Loucy (cell line): ENCODE measurements around the gene PRR7.

ENCODE experiments used
- CTCF ChIP-seq: fragments of 200-600 bp; sonication (generic); conservative IDR thresholded peaks from 2 replicates; pipeline ENCODE4 v1.5.1; 2014; ENCODE audit warnings: mild to moderate bottlenecking, antibody characterized with exemption, low read length
- EZH2phosphoT487 ChIP-seq: fragments of 200-600 bp; IDR thresholded peaks from 2 replicates; pipeline ENCODE4 v1.6.1; 2018; ENCODE audit warnings: antibody characterized with exemption, mild to moderate bottlenecking, moderate library complexity, borderline replicate concordance

DNA sequence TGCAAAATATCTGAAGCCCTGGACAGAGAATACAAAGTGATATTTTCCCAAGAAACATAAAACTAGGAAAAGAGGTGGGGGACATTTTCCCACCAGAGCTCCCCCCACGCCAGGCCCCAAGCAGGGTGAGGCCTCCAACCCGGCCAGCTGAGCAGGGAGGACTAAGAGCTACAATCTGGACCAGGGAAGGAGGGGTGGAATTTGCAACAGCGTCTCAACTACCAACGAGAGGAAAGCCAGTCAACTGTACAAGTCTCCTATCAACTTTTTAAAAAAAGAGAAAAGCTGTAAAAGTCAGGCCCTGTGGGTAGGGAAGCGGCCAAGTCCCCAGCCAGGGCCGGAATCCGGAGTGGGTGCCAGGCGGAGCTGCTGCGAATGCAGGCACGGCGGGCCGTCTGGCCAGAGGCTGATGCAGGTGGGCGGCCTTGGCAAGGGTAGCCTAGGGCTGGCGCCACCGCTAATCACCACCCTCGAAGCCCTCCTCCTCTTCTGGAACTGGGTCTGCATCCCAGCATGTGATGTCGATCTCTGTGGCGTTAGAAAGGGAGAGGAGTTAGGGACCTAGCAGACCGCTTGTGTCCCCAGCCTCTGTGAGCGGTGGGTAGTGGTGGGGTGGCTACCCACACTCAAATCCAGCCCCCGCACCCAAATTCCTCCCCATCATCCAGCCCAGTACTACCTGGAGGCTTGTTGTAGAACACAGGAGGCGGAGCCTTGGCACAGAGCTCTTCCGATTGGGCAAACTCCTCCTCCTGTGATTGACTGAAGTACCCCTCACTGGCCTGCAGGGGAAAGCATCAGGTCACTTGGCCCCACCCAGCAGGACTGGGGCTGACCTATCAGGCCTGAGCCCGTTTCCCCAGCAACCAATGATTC, 10.6 kb downstream of the PRR7 start:
- peak; percentile 32; the same call in 1 of the 2 replicates for TF ChIP-seq CTCF
- TF ChIP-seq EZH2phosphoT487, result no peak
